Hematopoietic multipotent progenitor cell treated with erythropoietin and hydrocortisone succinate and interleukin-3 and kit ligand, for 8 days (in vitro differentiated cells): ENCODE data around the gene IFI44.

Experiments used
- DNase-seq: peaks from one replicate; pipeline ENCODE4 v3.0.0-alpha.2; 2015

IFI44 gene

GRCh38 chr1:78652019-78652560, 2.5 kb downstream of the IFI44 start:
- no peak for DNase-seq

GRCh38 chr1:78658901-78659300, 9.3 kb downstream of the IFI44 start:
- no peak for DNase-seq

GRCh38 chr1:78663923-78664322, 14.3 kb downstream of the IFI44 start:
- DNase-seq, result no peak

DNA sequence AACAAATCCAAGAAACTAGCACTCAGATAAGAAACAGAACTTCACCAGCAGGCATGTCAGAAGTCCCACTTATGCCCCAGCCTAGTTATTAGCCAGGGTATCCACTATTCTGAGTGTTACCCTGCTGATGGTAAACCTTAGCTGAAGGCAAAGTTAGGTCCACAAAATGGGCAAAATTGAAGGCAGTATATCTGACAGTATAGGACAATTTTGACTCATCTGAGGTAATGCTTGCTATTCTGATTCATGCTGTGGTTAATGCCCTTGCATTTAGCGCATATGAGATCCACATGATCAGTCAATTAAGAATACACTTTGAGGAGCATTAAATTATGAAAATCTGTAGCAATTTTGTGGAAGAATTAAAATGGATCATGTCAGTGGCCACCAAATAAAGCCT, 15.1 kb downstream of the IFI44 start:
- no peak for DNase-seq

GRCh38 chr1:78665809-78666208, 16.2 kb downstream of the IFI44 start:
- no peak for DNase-seq

GRCh38 chr1:78667939-78668338, 18.3 kb downstream of the IFI44 start:
- DNase-seq, result no peak

DNA sequence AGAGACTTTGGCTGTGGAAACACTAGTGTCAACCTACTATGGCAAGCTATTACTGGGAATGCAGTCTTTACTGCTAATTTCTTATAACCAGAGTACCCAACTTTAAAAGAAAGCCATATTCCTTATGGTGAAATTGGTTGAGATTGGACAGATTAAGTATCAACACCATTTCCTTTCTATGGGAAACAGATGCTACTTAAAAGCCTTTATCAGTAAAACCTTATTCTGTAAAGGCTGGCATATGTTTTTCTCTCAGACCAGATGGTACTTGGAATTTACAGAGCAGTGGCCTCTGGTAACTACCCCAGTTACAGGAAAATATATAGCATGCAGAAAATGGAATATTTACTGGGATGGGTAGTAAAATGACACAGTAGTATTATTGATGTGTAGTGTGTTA, 18.8 kb downstream of the IFI44 start:
- no peak for DNase-seq

DNA sequence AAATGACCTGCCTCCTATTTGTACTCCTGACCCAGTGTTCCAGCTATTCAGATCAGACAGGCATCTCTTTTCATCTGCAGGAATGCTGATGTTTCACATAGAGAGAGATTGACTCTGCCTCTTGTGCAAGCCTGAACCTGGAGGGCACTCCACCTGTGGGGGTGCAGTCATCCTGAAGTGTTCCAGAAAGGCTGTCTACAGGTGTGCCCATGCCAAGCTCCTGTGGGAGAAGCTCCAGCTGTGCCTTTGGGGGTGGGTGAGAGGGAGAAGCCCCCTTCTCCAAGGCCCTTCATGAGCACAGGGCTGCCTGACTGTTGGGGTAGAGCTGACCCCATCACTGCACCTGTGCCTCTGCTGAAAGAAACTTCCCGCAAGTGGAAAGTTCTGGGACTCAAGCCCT, 22.8 kb downstream of the IFI44 start:
- no peak for DNase-seq

DNA sequence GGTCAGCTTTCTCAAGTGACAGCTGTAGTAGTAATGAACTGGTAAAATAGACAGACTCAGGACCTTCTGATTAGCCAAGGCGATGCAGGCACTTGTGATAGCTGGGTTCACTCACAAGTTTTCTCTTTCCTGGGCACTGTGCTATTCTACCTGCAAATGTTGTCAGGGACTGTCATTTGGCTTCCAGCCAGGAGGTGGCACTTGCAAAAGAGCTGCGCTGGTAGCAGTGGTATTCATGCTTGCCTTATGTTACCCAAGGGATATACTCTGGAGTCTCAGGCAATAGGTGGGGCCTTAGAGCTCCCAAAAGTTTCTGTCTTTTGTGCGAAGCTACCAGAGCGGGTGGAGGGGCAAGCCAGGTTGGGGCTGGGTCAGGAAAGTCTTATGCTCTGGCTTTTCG, 23.5 kb downstream of the IFI44 start:
- peak; percentile 9 for DNase-seq

- peak; percentile 78 for DNase-seq
Observed at GRCh38 chr1:78676347-78676982, 26.8 kb downstream of the IFI44 start.

- no peak for DNase-seq
Observed at GRCh38 chr1:78676993-78677392, 27.4 kb downstream of the IFI44 start.

DNA sequence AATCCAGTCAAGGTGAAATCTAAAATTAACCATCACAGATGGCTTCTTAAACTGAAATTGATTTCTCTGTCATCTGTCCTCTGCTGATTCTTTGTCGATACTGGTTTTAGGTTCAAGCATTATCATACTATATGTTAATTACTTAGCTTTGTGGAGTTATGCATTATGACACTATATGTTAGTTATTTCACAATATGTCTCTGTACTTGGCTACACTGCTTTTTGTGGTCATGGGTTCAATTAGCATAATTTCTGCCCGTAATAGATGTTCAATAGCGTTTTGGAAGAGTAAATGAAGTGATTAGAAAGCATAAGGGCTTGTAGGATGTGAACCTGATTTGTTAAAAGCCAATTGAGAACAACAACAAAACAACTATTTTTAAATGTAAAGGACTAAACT, 28.2 kb downstream of the IFI44 start:
- no peak for DNase-seq

GRCh38 chr1:78678324-78678723, 28.7 kb downstream of the IFI44 start:
- DNase-seq, result no peak

DNA sequence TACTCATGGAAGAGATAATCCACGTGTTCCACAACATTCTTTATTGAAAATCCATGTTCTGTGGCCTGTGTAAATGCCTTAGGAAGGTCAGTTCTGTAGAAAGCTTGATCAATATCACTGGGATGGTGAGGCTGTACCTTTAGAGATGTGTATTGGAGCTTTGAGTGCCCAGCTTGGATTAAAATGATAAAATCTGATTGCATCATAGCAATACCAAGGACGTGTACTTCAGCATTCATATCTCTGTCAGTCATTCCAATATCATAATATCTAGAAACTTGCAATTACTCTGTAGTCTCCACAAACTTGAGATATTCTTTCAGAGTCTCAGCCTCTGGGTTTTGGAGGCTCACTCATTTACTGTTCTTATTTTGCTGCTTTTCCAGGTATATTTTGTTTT, 31.6 kb downstream of the IFI44 start:
- no peak for DNase-seq

DNA sequence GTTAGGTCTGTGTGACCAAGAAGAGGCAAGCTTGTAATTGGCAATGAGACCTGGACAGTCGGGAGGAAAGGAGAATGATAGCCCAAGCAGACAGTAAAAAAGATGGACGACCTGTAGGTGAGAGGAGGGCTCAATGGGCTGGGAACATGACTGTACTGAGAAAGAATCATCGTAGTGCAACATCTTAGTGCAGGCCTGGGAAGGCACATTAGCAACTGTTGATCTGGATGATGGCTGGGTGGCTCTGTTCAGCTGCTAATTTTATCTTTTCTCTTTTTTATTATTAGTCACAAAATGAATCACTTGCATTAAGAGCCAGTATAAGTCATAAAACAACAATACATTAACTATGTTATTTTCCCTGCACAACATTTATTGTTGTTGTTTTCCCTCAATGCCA, 32.9 kb downstream of the IFI44 start:
- no peak for DNase-seq

GRCh38 chr1:78683079-78683478, 33.4 kb downstream of the IFI44 start:
- DNase-seq, result no peak

GRCh38 chr1:78687315-78687714, 37.7 kb downstream of the IFI44 start:
- no peak for DNase-seq

DNA sequence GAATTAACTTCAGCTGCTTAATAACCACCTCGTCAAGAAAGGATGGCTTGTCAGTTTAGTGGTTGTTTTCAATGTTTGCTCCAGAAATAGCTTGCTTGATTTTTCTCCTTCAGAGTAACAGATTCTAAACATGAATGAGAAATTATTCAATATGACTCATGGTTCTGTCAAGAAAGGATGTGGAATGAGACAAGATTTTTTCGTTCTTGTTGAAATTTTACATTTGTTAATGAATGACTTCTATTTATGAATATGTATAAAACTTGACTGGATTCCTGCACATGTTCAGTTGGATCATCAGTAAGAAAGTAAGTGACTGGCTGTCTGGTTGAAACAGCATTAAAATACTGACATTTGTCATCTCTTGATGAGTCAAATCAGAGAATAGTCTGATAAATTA, 38.3 kb downstream of the IFI44 start:
- no peak for DNase-seq

DNA sequence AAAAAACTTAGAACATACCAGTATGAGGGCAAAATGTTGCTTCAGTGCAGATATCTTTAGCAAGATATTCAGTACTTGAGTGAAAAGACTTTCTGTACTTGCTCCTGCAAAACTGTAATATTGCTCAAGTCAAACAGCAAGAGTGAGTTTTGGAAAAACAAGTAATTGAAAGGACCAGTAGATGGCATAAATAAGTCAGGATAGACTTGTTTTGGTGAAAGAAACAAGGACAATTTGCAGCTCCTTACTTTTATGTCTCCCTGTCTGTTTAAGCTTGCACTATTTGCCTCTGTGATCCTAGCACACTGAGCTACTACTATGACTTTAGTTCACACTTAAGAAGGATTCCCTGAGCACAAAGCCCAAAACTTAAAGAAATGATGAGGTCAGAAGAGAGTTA, 39.1 kb downstream of the IFI44 start:
- DNase-seq, result no peak

- DNase-seq, result no peak
Observed at GRCh38 chr1:78690516-78690915, 40.9 kb downstream of the IFI44 start.

DNA sequence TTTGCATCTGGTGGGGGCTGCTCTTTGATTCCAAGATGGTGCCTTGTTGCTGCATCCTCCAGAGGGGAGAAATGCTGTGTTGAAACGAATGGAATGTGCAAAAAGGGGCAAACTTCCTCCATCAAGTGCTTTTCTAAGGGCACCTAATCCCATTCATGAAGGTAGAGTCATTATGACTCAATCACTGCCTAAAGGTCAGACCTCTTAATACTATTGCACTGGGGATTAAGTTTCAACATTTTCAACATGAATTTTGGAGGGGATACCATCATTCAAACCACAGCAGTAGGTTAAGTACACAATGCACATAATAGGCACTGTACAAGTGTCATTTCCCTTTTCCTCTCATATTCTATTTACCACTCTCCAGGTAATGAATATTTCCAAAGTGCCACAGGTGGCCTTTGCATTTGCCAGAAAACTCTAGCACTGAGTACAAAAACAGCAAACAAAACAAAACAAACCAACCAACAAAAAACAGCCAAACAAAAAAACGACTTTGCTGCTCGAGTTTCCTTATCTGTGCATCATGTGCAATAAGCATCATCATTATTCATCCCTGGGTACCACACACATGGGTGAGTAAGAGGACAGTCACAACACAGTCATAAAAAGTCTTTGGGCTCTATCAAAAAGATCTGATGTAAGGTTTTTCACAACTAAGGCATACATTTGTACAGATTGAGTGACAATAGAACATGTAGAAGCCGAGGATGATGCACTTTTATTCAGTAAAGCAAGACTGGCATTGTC, 42.5 kb downstream of the IFI44 start:
- DNase-seq, result no peak

GRCh38 chr1:78699813-78700212, 50.2 kb downstream of the IFI44 start:
- DNase-seq, result no peak

- DNase-seq, result no peak
Observed at GRCh38 chr1:78702426-78702825, 52.8 kb downstream of the IFI44 start.

DNA sequence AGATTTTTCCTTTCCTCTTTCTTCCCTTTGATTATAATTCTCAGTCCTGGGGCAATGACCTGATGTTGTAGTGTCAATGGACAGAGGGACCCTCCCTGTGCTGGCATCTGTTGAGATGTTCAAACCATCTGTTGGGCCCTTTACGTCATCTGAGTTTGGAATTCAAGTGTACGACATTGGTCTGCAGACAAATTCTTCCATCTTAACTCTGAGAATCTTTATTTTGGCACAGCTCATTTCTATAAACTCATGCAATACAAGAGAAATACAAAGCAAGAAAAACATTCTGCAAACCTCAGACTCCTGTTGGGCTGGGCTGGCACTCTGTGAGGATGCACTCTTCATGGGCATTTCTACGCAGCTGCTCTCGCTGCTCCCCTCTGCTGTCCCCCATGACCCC, 54.2 kb downstream of the IFI44 start:
- DNase-seq, result no peak
